Natural killer cell (primary cell): ENCODE measurements around the gene ZNF557. TPM values are rescaled to one million over a fixed set of nuclear protein-coding genes. Genes with fewer than 3 reads are reported as not detected.

Experiments used
- ATAC-seq, 3 donors: fragments of 150-1000 bp in 2 of 3; fragments of 200-7000 bp in 1 of 3; cut with Tn5 transposase; 1 replicate in 1 of 3; 2 replicates in 2 of 3; pipeline ENCODE4 v1.10.0; 2021; ENCODE audit warnings: mild to moderate bottlenecking in 2 of 3, moderate library complexity in 2 of 3
- DNase-seq, 2 donors: peaks; one replicate each; pipeline versions ENCODE4 v3.0.0 to v3.0.0-alpha.2; 2013 to 2021; ENCODE audit warnings: mixed read lengths in 1 of 2
- H3K27ac ChIP-seq: one replicate; pipeline ENCODE4 v1.5.1; 2013; ENCODE audit warnings: mild to moderate bottlenecking, low read length
- H3K27me3 ChIP-seq: one replicate; pipeline ENCODE4 v1.6.1; 2013; ENCODE audit warnings: low read length; ENCODE audit not compliant: control insufficient read depth, insufficient read depth
- H3K36me3 ChIP-seq: one replicate; pipeline ENCODE4 v1.6.1; 2013; ENCODE audit warnings: low read length; ENCODE audit not compliant: control insufficient read depth, insufficient read depth
- H3K4me1 ChIP-seq: one replicate; pipeline ENCODE4 v1.6.1; 2013; ENCODE audit warnings: low read length; ENCODE audit not compliant: control insufficient read depth, insufficient read depth
- H3K4me3 ChIP-seq: one replicate; pipeline ENCODE4 v1.5.1; 2013; ENCODE audit warnings: low read length
- H3K9me3 ChIP-seq: one replicate; pipeline ENCODE4 v1.6.1; 2013; ENCODE audit warnings: low read length; ENCODE audit not compliant: control insufficient read depth, insufficient read depth
- H3K27ac Mint-ChIP-seq, 2 donors: one replicate each; pipeline ENCODE4 v1.8.0; 2022; ENCODE audit warnings: mild to moderate bottlenecking in 2 of 2, mixed read lengths in 2 of 2, moderate library complexity in 1 of 2
- H3K27me3 Mint-ChIP-seq, 2 donors: one replicate each; pipeline ENCODE4 v1.8.0; 2022; ENCODE audit warnings: low read depth in 2 of 2, mixed read lengths in 2 of 2
- H3K36me3 Mint-ChIP-seq: one replicate; pipeline ENCODE4 v1.8.0; 2022; ENCODE audit warnings: mixed read lengths
- H3K4me1 Mint-ChIP-seq, 2 donors: one replicate each; pipeline ENCODE4 v1.8.0; 2022; ENCODE audit warnings: mixed read lengths in 2 of 2
- H3K4me3 Mint-ChIP-seq: one replicate; pipeline ENCODE4 v1.8.0; 2022; ENCODE audit warnings: mild to moderate bottlenecking, moderate library complexity, mixed read lengths
- H3K9me3 Mint-ChIP-seq, 2 donors: one replicate each; pipeline ENCODE4 v1.8.0; 2022; ENCODE audit warnings: mixed read lengths in 2 of 2
- CTCF ChIP-seq: fragments of 200-600 bp; IDR thresholded peaks from one replicate; pipeline ENCODE4 v1.8.0; 2022; ENCODE audit warnings: antibody characterized with exemption
- WGBS: methylation state at CpG from one replicate; pipeline ENCODE4 v1.1.7; 2013; ENCODE audit warnings: missing lambda C conversion rate; ENCODE audit not compliant: insufficient coverage; 5-methylcytosine and 5-hydroxymethylcytosine counted together
- intact Hi-C: fragments of 100-400 bp; cut with micrococcal nuclease; formaldehyde crosslinking; loops from one replicate; pipeline ENCODE4 v1.14.2; 2022
- total RNA-seq, 4 donors: library from RNA; stranded (reverse); fragments of 120-200 nt in 1 of 4; gene quantifications; one replicate each; pipeline versions ENCODE4 v1.2.3 to v1.2.4, GENCODE V29; 2013 to 2022

ZNF557 gene
- total RNA-seq, 3 donors from 2014 or later (not counting 1 experiment from before 2014, with no cell fraction given) = 10.7 to 14.5 (median 10.9) TPM

GRCh38 chr19:7099597-7099921, 30.1 kb downstream of the ZNF557 start:
- 9% methylated on average over 8 of the region's 9 CpGs for whole genome bisulfite sequencing
- no peaks in the 10 kb centered on the region for H3K36me3 ChIP-seq
- Mint-ChIP-seq H3K9me3 (peaks cover 6 to 10% of the 10 kb centered on the region in 2 donors), H3K4me1 (peaks cover 10 to 20% of the 10 kb centered on the region in 2 donors), H3K27me3 (no peaks in the 10 kb centered on the region), H3K36me3 (peaks cover 7% of the 10 kb centered on the region), H3K4me3 (peak overlapping the region; percentile 86), H3K27ac (peak overlapping the region; percentile 86 to 97)
- peak overlapping the region; percentile 91 for H3K27ac ChIP-seq
- intact Hi-C loops = no loop called here
- no peak for TF ChIP-seq CTCF
- DNase-seq = no peak
- peak overlapping the region; percentile 68 for H3K4me3 ChIP-seq
- H3K9me3 ChIP-seq = peaks cover 32% of the 10 kb centered on the region
- no peaks in the 10 kb centered on the region for H3K27me3 ChIP-seq
- no peak for ATAC-seq
- peaks cover 10% of the 10 kb centered on the region for H3K4me1 ChIP-seq

GRCh38 chr19:7101498-7102253, 32.2 kb downstream of the ZNF557 start:
- WGBS = 80% methylated on average over 16 of the region's 19 CpGs
- no peak overlapping the region for H3K27ac ChIP-seq
- peaks cover 10 to 20% of the 10 kb centered on the region in 2 donors for H3K4me1 Mint-ChIP-seq
- H3K4me1 ChIP-seq = peaks cover 10% of the 10 kb centered on the region
- TF ChIP-seq CTCF = no peak
- DNase-seq = peak in 1 of 2 donors; percentile 48
- peak overlapping the region; percentile 49 for H3K4me3 Mint-ChIP-seq
- peaks cover 12% of the 10 kb centered on the region for H3K9me3 ChIP-seq
- peaks cover 2 to 6% of the 10 kb centered on the region in 2 donors for H3K9me3 Mint-ChIP-seq
- no peaks in the 10 kb centered on the region for H3K27me3 ChIP-seq
- no peak for ATAC-seq
- H3K4me3 ChIP-seq = no peak overlapping the region
- intact Hi-C loops = loop anchor here (1.0 kb wide), 3 partner anchors 240 to 698 kb away; no protein-coding TSS in a partner anchor
- no peaks in the 10 kb centered on the region for H3K27me3 Mint-ChIP-seq
- no peaks in the 10 kb centered on the region for H3K36me3 Mint-ChIP-seq
- H3K36me3 ChIP-seq = no peaks in the 10 kb centered on the region
- H3K27ac Mint-ChIP-seq = no peak overlapping the region

- H3K4me3 ChIP-seq = no peak overlapping the region
- H3K27ac ChIP-seq = no peak overlapping the region
- Mint-ChIP-seq H3K27me3 (no peaks in the 10 kb centered on the region), H3K9me3 (no peaks in the 10 kb centered on the region), H3K4me1 (peaks cover 0 to 2% of the 10 kb centered on the region in 2 donors), H3K36me3 (no peaks in the 10 kb centered on the region), H3K4me3 (no peak overlapping the region), H3K27ac (no peak overlapping the region)
- no peak for TF ChIP-seq CTCF
- intact Hi-C loops = no loop called here
- H3K36me3 ChIP-seq = no peaks in the 10 kb centered on the region
- H3K9me3 ChIP-seq = no peaks in the 10 kb centered on the region
- H3K27me3 ChIP-seq = no peaks in the 10 kb centered on the region
- ATAC-seq (peak in 1 of 3 donors; percentile 35), DNase-seq (no peak)
- H3K4me1 ChIP-seq = peaks cover under 1% of the 10 kb centered on the region
Observed at GRCh38 chr19:7104747-7105447, 35.4 kb downstream of the ZNF557 start.
